ENCODE results near the gene ARID3A. TPM values are rescaled to one million over a fixed set of nuclear protein-coding genes. Genes with fewer than 3 reads are reported as not detected.
A peak's percentile ranks its signal among the peaks of the same experiment; 100 is the strongest.

ARID3A gene
- total RNA-seq, 2 experiments from 2014 or later = 9.9 to 21.6 TPM

DNA sequence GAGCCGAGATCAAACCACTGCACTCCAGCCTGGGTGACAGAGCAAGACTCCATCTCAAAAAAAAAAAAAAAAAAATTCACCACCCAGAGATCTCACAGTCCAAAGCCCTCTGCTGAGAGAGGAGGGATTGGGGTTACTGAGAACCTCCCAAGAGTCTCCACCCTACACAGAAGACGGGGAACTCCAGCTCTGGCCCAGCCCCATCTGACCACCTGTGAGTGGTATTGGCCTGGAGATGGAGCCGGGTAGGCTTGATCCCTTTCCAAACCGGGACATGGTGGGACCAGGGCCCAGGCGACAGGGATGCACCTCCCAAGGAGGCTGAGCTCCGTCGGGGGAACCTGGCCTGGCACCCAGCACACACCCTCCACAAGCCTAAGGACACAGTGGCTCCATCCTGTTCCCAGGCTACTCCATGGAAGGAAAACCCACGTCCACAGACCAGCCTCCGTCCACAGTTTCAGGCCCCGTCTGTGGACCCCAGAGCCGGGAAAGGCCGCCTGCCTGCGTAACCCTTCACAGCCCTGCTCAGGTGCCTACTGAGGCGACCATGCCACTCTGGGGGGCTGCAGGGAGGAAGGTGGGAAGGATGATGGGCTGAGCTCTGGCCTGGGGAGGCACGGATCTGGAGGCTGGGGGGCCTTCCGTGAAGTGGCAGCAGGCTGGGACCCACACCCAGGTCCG, 93.2 kb downstream of the ARID3A start:
- intact Hi-C loops (cut with micrococcal nuclease; ENCODE audit: unreplicated experiment) = no loop called here
- peak overlapping the region; percentile 94 for H3K4me2 ChIP-seq (ENCODE audit: low read length)
- peaks cover 62% of the 10 kb centered on the region for H3K79me2 ChIP-seq (ENCODE audit: insufficient read depth, low read depth, low read length)
- no peak for DNase-seq (ENCODE audit: low spot score)
- peaks cover 10% of the 10 kb centered on the region for H4K20me1 ChIP-seq (ENCODE audit: insufficient read depth, low read length)
- peak overlapping the region; percentile 76 for H3K27ac ChIP-seq (ENCODE audit: low read depth, low read length, poor library complexity, severe bottlenecking)
- ChIA-PET POLR2A (interaction anchor here (0.5 to 0.6 kb wide), 2 partner anchors 13 to 171 kb away, joined by 3 read pairs; no protein-coding TSS in a partner anchor), CTCF (ENCODE audit: unreplicated experiment) (no interaction called here)
- no peak overlapping the region for H2AFZ ChIP-seq (ENCODE audit: low read length)
- no peaks in the 10 kb centered on the region for H3K9me2 ChIP-seq (ENCODE audit: insufficient read depth, low read length)
- H3K9me3 ChIP-seq (ENCODE audit: low read length) = no peaks in the 10 kb centered on the region
- TF ChIP-seq EZH2phosphoT487 (IDR thresholded peaks at IDR 0.05; ENCODE audit: borderline replicate concordance, low read depth, low read length) = no peak
- TF ChIP-seq, protein P1, sequence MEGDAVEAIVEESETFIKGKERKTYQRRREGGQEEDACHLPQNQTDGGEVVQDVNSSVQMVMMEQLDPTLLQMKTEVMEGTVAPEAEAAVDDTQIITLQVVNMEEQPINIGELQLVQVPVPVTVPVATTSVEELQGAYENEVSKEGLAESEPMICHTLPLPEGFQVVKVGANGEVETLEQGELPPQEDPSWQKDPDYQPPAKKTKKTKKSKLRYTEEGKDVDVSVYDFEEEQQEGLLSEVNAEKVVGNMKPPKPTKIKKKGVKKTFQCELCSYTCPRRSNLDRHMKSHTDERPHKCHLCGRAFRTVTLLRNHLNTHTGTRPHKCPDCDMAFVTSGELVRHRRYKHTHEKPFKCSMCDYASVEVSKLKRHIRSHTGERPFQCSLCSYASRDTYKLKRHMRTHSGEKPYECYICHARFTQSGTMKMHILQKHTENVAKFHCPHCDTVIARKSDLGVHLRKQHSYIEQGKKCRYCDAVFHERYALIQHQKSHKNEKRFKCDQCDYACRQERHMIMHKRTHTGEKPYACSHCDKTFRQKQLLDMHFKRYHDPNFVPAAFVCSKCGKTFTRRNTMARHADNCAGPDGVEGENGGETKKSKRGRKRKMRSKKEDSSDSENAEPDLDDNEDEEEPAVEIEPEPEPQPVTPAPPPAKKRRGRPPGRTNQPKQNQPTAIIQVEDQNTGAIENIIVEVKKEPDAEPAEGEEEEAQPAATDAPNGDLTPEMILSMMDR (conservative IDR thresholded peaks at IDR 0.05; ENCODE audit: low read length) = no peak
- H3K36me3 ChIP-seq (ENCODE audit: insufficient read depth, low read length) = peaks cover 55% of the 10 kb centered on the region
- no TSS peak for BruUV-seq (replicated peaks)
- H3K4me3 ChIP-seq (ENCODE audit: low read depth, low read length, poor library complexity, severe bottlenecking) = peak overlapping the region; percentile 96
- H3K4me1 ChIP-seq (ENCODE audit: insufficient read depth, low read length, poor library complexity, severe bottlenecking) = peaks cover 51% of the 10 kb centered on the region

DNA sequence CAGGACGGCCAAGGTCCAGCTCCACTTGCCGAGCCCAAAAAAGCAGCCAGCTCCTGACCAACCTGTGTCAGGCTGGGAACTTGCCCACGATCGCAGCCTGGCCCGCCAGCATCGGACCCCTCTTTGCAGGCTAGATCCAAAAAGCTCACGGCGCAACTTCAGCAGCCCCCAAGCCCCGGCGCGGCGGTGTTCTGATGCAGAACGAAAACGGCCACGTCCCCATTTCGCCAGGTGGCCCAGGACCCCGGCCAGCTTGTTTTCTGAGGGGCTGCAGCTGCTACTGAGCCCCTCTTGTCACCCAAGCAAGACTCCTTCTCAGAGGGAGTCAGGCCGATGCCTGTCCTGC, 93.8 kb downstream of the ARID3A start:
- Histone ChIP-seq H4K20me1 (ENCODE audit: insufficient read depth, low read length) (peaks cover 10% of the 10 kb centered on the region), H3K79me2 (ENCODE audit: insufficient read depth, low read depth, low read length) (peaks cover 62% of the 10 kb centered on the region), H3K4me1 (ENCODE audit: insufficient read depth, low read length, poor library complexity, severe bottlenecking) (peaks cover 51% of the 10 kb centered on the region), H2AFZ (ENCODE audit: low read length) (no peak overlapping the region), H3K9me3 (ENCODE audit: low read length) (no peaks in the 10 kb centered on the region), H3K4me3 (ENCODE audit: low read depth, low read length, poor library complexity, severe bottlenecking) (peak overlapping the region; percentile 96), H3K27ac (ENCODE audit: low read depth, low read length, poor library complexity, severe bottlenecking) (peak overlapping the region; percentile 76), H3K36me3 (ENCODE audit: insufficient read depth, low read length) (peaks cover 50% of the 10 kb centered on the region), H3K4me2 (ENCODE audit: low read length) (peak overlapping the region; percentile 94), H3K9me2 (ENCODE audit: insufficient read depth, low read length) (no peaks in the 10 kb centered on the region)
- CTCF ChIA-PET (ENCODE audit: unreplicated experiment) = no interaction called here
- no TSS peak for BruUV-seq (replicated peaks)
- TF ChIP-seq EZH2phosphoT487 (IDR thresholded peaks at IDR 0.05; ENCODE audit: borderline replicate concordance, low read depth, low read length) = no peak
- TF ChIP-seq, protein P1 (conservative IDR thresholded peaks at IDR 0.05; ENCODE audit: low read length) = no peak
- POLR2A ChIA-PET = interaction anchor here (0.5 to 0.6 kb wide), 2 partner anchors 13 to 171 kb away, joined by 3 read pairs; no protein-coding TSS in a partner anchor
- intact Hi-C loops (cut with micrococcal nuclease; ENCODE audit: unreplicated experiment) = no loop called here
- no peak for DNase-seq (ENCODE audit: low spot score)
